ENCODE results near the gene DLK1. TPM values are rescaled to one million over a fixed set of nuclear protein-coding genes. Genes with fewer than 3 reads are reported as not detected.

The DLK1 gene
- polyA plus RNA-seq, 1 donor (not counting 4 experiments of a cell fraction or from before 2014, with no cell fraction given) = not detected

GRCh38 chr14:100784523-100785337 lies 58.0 kb downstream of the DLK1 start:
- dilution Hi-C loops (cut with MboI; ENCODE audit: extremely low pct_ligation_motif_present, low sequenced_read_pairs) = no loop called here
- FAIRE-seq (no peak), DNase-seq (ENCODE audit: low read depth, low spot score) (no peak)
- peaks cover 30% of the 10 kb centered on the region for H3K27me3 ChIP-seq (ENCODE audit: control insufficient read depth, extremely low read depth, insufficient read depth, low read length)
- H3K4me3 ChIP-seq (ENCODE audit: control insufficient read depth in 2 of 3, extremely low read depth in 1 of 3, insufficient read depth in 2 of 3, low read depth in 1 of 3, low read length in 3 of 3) = no peak overlapping the region
- H3K36me3 ChIP-seq (ENCODE audit: control insufficient read depth in 2 of 2, extremely low read depth in 1 of 2, insufficient read depth in 2 of 2, low read length in 2 of 2) = no peaks in the 10 kb centered on the region
- H3K9me1 ChIP-seq (ENCODE audit: control insufficient read depth, extremely low read depth, insufficient read depth, low read length) = no peaks in the 10 kb centered on the region
- no peaks in the 10 kb centered on the region for H3K9me3 ChIP-seq (ENCODE audit: control insufficient read depth, low read depth, low read length)
- H3K4me1 ChIP-seq (ENCODE audit: control insufficient read depth, extremely low read depth, insufficient read depth, low read length) = no peaks in the 10 kb centered on the region
- no peak overlapping the region for H2AFZ ChIP-seq (ENCODE audit: control insufficient read depth, low read length)
- H3K27ac ChIP-seq (ENCODE audit: control insufficient read depth, insufficient read depth, low read length) = no peak overlapping the region
- H3K4me2 ChIP-seq (ENCODE audit: control insufficient read depth, extremely low read depth, insufficient read depth, low read depth, low read length) = no peak overlapping the region
- H3K79me2 ChIP-seq (ENCODE audit: control insufficient read depth, insufficient read depth, low read length) = no peaks in the 10 kb centered on the region
- peaks cover 3% of the 10 kb centered on the region for H4K20me1 ChIP-seq (ENCODE audit: control insufficient read depth, extremely low read depth, insufficient read depth, low read length)
- no peak overlapping the region for H3K9ac ChIP-seq (ENCODE audit: control insufficient read depth, extremely low read depth, insufficient read depth, low read length)
- no peak for TF ChIP-seq CTCF (optimal IDR thresholded peaks at IDR 0.05 in 1 of 3, IDR thresholded peaks at IDR 0.05 in 1 of 3, conservative IDR thresholded peaks at IDR 0.05 in 1 of 3; ENCODE audit: extremely low read depth in 1 of 3, insufficient read depth in 2 of 3, low read length in 3 of 3)
- no peak for TF ChIP-seq EZH2 (IDR thresholded peaks at IDR 0.05; ENCODE audit: low read length)

GRCh38 chr14:100785338-100785615 lies 58.6 kb downstream of the DLK1 start:
- no peaks in the 10 kb centered on the region for H3K79me2 ChIP-seq (ENCODE audit: control insufficient read depth, insufficient read depth, low read length)
- H3K9me1 ChIP-seq (ENCODE audit: control insufficient read depth, extremely low read depth, insufficient read depth, low read length) = no peaks in the 10 kb centered on the region
- H3K9me3 ChIP-seq (ENCODE audit: control insufficient read depth, low read depth, low read length) = no peaks in the 10 kb centered on the region
- no peaks in the 10 kb centered on the region for H3K4me1 ChIP-seq (ENCODE audit: control insufficient read depth, extremely low read depth, insufficient read depth, low read length)
- no peak overlapping the region for H2AFZ ChIP-seq (ENCODE audit: control insufficient read depth, low read length)
- dilution Hi-C loops (cut with MboI; ENCODE audit: extremely low pct_ligation_motif_present, low sequenced_read_pairs) = no loop called here
- H3K27me3 ChIP-seq (ENCODE audit: control insufficient read depth, extremely low read depth, insufficient read depth, low read length) = peaks cover 28% of the 10 kb centered on the region
- H3K9ac ChIP-seq (ENCODE audit: control insufficient read depth, extremely low read depth, insufficient read depth, low read length) = no peak overlapping the region
- H3K36me3 ChIP-seq (ENCODE audit: control insufficient read depth in 2 of 2, extremely low read depth in 1 of 2, insufficient read depth in 2 of 2, low read length in 2 of 2) = no peaks in the 10 kb centered on the region
- DNase-seq (ENCODE audit: low read depth, low spot score) (no peak), FAIRE-seq (no peak)
- no peak overlapping the region for H3K27ac ChIP-seq (ENCODE audit: control insufficient read depth, insufficient read depth, low read length)
- no peak overlapping the region for H3K4me2 ChIP-seq (ENCODE audit: control insufficient read depth, extremely low read depth, insufficient read depth, low read depth, low read length)
- TF ChIP-seq EZH2 (IDR thresholded peaks at IDR 0.05; ENCODE audit: low read length) (no peak), CTCF (optimal IDR thresholded peaks at IDR 0.05 in 1 of 3, IDR thresholded peaks at IDR 0.05 in 1 of 3, conservative IDR thresholded peaks at IDR 0.05 in 1 of 3; ENCODE audit: extremely low read depth in 1 of 3, insufficient read depth in 2 of 3, low read length in 3 of 3) (no peak)
- peaks cover 3% of the 10 kb centered on the region for H4K20me1 ChIP-seq (ENCODE audit: control insufficient read depth, extremely low read depth, insufficient read depth, low read length)
- H3K4me3 ChIP-seq (ENCODE audit: control insufficient read depth in 2 of 3, extremely low read depth in 1 of 3, insufficient read depth in 2 of 3, low read depth in 1 of 3, low read length in 3 of 3) = no peak overlapping the region
